ENCODE measurements around the gene UGT1A8.
"Not testable (repeated sequence)": the region's sequence is repeated elsewhere in the genome, so short reads cannot be mapped to it uniquely, and the experiment has no call there.

The UGT1A8 gene

GRCh38 chr2:233650981-233651380, 33.5 kb downstream of the UGT1A8 start:
- TF ChIP-seq, protein P1, sequence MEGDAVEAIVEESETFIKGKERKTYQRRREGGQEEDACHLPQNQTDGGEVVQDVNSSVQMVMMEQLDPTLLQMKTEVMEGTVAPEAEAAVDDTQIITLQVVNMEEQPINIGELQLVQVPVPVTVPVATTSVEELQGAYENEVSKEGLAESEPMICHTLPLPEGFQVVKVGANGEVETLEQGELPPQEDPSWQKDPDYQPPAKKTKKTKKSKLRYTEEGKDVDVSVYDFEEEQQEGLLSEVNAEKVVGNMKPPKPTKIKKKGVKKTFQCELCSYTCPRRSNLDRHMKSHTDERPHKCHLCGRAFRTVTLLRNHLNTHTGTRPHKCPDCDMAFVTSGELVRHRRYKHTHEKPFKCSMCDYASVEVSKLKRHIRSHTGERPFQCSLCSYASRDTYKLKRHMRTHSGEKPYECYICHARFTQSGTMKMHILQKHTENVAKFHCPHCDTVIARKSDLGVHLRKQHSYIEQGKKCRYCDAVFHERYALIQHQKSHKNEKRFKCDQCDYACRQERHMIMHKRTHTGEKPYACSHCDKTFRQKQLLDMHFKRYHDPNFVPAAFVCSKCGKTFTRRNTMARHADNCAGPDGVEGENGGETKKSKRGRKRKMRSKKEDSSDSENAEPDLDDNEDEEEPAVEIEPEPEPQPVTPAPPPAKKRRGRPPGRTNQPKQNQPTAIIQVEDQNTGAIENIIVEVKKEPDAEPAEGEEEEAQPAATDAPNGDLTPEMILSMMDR (IDR thresholded peaks at IDR 0.05; ENCODE audit: extremely low read depth, missing control alignments), result no peak
- no peak for DNase-seq (ENCODE audit: low spot score)

- no peak for DNase-seq (ENCODE audit: low spot score)
- TF ChIP-seq, protein P1 (IDR thresholded peaks at IDR 0.05; ENCODE audit: extremely low read depth, missing control alignments), result no peak
These were observed 34.0 kb downstream of the UGT1A8 start for GRCh38 chr2:233651430-233651829.

DNA sequence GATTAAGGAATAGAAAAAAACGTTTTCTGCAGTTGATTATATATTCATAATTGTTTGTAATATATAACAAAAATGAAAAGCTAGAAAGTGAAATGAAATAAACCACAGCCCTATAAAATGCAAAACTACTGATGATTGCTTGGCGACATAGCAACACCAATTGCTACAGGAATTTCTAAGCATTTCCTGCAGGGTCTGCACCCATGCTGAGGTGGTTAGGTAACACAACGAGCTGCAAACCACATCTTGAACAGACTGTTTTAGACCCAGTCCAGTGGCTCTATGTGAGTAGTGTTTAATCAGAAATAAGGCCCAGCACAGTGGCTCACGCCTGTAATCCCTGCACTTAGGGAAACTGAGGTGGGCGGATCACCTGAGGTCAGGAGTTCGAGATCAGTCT, 37.1 kb downstream of the UGT1A8 start:
- TF ChIP-seq, protein P1 (IDR thresholded peaks at IDR 0.05; ENCODE audit: extremely low read depth, missing control alignments), result no peak

DNA sequence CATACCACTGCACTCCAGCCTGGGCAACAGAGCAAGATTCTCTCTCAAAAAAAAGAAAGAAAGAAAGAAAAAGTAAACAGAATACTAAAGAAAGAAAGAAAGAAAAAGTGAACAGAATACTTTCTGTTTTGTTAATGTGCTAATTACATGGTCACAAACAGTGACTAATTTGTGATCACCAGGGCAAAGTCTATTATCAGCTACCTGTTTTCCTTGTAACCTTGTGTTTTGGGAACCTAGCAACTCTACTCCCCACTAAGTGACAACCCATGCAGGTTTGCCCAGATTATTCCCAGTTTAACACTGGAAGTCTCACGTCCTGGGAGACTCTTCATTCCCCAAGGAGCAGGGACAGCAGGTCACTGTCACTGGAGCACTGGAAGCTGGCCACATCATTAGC, 37.6 kb downstream of the UGT1A8 start:
- no peak for DNase-seq (ENCODE audit: low spot score)
- TF ChIP-seq, protein P1 (IDR thresholded peaks at IDR 0.05; ENCODE audit: extremely low read depth, missing control alignments), result no peak

More for the DNA sequence above, 37.1 kb downstream of the UGT1A8 start:
- no peak for DNase-seq (ENCODE audit: low spot score)

GRCh38 chr2:233655943-233656342, 38.5 kb downstream of the UGT1A8 start:
- DNase-seq (ENCODE audit: low spot score), result not testable (repeated sequence)

DNA sequence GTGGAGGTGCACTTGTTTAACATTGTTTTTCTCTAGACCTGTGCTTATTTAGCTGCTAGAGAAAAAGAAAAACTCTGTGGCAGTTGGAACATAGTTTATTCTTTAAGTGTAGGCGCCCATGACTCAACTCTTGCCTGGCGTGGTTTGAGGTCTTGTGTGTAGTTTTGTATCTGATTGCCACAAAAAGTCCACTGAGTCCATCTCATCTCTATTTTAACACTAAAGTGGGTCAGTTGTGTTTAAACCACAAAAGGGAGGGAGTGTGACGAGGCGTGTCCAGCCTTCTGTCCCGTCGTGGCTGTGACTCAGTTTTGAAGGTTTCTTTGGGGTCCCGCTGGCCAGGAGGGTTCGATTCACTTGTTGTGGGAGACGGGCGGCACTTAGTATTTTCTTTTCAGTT, 39.0 kb downstream of the UGT1A8 start:
- TF ChIP-seq, protein P1 (IDR thresholded peaks at IDR 0.05; ENCODE audit: extremely low read depth, missing control alignments), result no peak

DNA sequence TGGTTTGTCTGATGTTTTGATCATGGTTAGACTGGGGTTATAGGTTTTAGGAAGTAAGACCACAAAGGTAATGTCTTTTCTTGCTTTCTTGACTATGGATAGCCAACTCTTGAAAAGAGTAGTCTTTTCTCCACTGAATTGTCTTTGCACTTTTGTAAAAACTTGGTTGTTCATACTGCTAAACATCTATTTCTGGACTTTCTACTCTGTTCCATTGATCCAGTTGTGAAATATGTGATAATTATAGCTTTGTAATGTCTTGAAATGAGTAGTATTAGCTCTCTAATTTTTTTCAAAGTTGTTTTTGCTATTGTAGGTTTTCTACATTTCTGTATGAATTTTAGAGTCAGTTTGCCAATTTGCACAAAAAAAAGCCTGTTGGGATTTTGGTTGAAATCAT, 41.2 kb downstream of the UGT1A8 start:
- TF ChIP-seq, protein P1 (IDR thresholded peaks at IDR 0.05; ENCODE audit: extremely low read depth, missing control alignments), result no peak
- DNase-seq (ENCODE audit: low spot score), result no peak

More for the DNA sequence above, 39.0 kb downstream of the UGT1A8 start:
- DNase-seq (ENCODE audit: low spot score), result no peak

DNA sequence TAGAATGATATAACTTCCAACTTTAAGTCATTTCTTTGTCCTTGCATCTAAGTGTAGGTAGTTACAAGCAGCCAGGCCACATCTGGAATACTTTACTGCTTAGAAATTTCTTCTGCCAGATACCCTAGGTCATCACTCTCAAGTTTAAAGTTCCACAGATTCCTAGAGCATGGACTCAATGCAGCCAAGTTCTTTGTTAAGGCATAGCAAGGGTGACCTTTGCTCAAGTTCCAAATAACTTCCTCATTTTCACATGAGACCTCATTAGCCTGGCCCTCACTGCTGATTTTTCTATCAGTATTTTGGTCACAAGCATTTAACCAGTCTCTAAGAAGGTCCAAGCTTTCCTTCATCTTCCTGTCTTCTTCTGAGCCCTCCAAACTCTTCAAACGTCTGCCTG, 46.5 kb downstream of the UGT1A8 start:
- TF ChIP-seq, protein P1 (IDR thresholded peaks at IDR 0.05; ENCODE audit: extremely low read depth, missing control alignments), result no peak
- no peak for DNase-seq (ENCODE audit: low spot score)
